GM19468 (cell line): Measurements from ENCODE around the gene PTPRM.

ENCODE experiments used
- ATAC-seq: cut with Tn5 transposase; IDR thresholded peaks from one replicate; pipeline ENCODE4 v1.9.1; 2021; ENCODE audit warnings: mild to moderate bottlenecking, moderate library complexity, moderate number of reproducible peaks; ENCODE audit not compliant: unreplicated experiment; ENCODE audit errors: extremely low read depth

The PTPRM gene

DNA sequence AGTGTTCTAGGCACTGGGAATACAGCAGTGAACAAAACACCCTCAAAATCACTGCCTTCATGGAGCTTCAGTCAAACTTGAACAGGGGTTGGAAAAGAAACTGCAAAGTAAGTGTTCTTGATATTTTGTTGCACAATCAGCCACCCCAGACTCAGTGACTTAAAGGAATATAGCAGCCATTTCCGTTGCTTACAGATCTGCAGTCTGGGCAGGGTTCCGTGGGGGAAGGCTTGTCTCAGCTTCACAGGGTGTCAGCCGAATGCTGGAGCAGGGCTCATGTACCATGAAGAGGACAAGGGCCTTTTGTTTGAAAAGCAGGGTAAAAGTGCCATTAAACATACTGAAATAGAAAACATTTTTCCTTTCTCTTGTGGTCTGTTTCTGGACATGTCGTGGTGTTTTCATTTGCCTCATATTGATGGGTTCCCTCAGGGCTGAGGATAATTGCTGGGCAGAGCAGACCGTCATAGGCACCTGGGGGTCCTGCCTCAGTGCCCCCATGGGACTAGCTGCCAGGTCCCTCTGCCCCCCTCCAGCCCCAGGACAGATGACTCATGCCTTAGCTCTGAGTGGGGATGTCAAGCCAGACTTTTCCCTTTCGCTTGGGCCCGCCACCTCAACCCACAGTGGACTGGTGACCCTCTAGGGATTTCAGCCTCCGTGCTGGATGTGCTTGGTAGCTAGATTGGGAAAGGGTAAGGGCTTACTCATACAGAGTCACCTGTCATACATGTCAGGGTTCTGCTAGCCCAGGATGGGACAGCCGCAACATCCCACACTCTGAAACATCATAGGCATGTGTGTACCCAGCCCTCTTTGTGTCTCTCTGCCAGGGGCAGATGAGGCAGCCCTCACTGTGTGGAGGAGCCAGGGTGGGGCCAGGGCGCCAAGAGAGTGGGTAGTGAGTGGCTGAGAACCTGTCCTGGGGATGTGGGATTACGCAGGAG lies 96.5 kb downstream of the PTPRM start:
- no peak for ATAC-seq

DNA sequence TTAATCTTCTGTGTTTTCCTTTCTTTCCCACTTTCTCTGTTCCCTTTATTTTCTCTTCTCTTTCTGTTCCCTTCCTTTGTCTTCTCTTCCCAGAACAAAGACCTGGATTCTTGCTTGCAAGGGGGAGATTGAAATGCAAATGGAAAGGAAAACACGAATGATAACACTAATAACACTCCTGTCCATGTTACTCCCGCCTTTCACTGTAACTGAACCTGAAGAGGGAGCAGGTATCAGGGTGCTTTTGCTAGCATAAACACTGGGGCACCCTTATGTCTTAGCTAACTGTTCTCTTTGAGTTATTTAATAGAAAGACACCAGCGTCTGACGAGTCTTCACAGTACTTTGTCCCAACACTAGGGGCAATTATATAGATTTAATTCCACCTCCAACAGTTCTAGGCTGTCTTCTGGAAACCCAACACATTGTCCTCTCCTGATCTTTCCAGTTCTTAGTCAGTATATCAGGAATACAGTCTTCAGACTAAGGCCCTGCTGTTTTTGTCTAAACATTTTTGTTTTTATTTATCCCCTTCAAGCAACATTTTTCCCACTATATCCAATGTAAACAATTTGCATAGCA lies 99.2 kb downstream of the PTPRM start:
- ATAC-seq: no peak

DNA sequence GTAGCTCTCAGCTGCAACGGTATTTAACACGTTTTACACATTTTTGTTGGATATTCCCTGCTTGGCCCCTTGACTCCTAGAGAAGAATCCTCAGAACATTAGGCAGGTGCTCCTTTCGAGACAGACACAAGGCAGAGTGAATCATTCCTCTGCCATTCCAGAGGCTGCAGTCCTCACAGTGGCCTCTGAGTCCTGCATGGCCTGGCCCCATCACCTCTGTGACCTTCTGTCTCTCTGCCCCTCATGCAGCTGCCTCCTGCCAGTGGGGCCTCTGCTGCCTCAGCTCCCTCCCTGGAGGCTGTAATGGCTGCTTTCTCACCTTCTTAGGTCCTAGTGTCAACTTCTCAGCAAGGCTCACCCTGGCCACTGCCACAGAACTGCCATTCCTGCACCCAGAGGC lies 101.3 kb downstream of the PTPRM start:
- no peak for ATAC-seq

DNA sequence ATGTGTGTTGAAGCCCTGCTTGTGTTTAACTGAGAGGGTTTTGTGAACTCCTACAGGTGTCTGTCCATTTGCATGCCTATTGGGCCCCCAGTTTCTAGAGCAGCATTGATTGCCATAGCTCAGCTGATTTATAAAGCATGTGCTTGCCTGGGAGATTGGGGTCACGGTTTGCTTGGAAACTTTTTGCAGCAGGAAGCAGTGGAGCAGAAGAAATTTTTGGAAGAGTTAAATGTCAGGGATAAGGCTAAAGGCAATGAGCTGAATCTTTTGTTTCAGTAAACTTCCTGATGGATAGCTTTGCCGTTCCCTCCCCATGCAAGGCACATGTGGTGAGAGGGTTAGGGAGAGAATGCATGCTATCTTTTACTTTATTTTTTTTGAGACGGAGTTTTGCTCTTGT lies 102.2 kb downstream of the PTPRM start:
- no peak for ATAC-seq

DNA sequence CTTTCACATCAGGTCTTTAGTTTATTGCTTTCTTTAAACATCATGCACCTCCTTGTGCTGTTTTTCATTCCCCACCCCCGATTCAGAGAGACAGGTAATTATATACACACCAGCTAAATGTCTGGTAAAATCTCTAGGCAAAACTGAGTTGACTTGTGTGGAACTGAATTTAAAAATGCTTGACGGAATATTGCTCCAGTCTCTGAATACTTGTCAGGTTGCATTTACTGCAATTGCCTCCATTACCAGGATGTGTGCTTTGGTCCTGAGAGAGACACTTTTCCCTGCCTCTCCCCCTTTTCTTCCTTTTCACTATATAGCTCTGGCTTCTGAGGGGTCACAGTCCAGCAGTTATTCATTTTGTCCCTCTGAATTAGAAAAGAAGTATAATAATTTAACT lies 104.0 kb downstream of the PTPRM start:
- ATAC-seq: no peak

DNA sequence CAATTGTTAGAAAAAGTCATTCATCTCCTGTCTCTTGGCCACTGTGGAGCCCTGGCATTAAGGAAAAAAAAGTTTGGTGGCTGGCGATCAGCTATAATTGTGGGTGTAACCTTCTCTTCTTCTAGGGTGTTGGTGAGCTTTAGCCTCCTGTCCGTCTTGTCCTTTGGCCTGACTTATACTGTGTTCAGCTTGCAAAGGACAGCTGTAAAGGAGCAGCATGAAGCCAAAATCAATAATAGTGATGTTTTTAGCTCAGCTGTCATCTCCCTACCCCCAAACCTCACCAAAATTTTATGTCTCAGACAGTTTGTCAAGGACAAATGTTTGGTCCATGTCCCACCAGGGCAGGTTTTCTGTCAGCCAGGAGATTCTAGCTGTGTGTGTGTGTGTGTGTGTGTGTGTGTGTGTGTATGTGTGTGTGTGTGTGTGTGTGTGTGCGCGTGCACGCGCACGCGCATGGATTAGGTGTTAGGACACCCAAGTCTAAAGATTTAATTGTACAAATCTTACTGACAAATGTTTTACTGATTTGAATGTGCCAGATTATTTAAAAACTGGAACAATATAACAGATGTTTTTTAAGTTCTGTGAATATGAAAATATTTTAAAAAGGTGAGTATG lies 109.2 kb downstream of the PTPRM start:
- no peak for ATAC-seq

DNA sequence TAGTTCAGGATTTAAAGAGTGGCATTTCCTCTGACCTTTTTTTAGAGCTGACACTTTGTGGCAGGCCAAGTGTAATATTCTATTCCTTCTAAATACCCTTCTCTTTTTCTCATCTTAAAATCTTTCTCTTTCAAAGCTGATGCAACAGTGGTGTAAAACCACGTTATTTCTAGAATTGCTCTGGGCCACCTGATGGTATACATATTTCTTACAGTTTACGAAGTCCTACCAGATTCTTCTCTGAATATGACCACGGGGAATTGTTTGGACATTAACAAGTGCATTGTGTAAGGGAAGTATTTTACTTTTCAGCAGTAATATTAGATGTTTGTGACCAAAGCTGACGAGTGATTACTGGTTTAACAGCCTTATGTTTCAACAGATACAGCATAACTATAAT lies 109.9 kb downstream of the PTPRM start:
- ATAC-seq: no peak

DNA sequence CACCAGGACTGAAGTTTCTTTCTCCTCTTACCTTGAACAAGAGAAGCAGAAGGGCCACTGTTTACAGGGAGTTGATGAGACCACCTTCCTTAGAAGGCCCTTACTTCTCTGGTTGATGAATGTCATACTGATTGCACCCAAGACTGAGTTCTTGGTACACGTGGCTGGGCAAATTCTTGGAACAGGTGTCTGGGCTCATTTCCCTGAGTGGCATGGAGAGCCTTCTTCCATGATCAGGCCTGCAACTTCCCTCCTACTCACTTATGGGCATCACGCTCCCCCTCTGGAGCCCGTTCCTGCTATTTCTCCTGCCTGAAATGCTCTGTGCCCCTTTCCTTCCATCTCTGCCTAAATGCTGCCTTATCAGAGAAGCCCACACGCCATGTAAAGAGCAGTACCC lies 110.3 kb downstream of the PTPRM start:
- ATAC-seq: no peak

DNA sequence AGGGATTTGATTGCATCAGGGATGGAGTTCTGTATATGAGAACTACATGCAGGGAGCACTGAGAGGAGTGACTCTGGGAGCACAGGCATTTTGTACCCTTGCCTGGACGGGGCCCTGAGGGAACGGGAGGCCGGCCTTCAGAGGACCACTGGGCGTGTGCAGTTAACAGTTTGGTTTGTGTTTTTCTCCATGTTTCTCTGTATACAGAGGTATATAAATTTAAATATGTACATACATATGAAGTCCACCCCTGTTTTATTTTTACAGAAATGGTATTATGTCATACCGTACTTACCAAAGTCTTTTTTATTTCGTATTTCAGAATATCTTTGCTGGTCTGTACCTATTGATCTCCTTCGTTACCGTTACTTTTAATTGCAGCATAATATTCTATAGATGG lies 111.3 kb downstream of the PTPRM start:
- ATAC-seq: no peak

DNA sequence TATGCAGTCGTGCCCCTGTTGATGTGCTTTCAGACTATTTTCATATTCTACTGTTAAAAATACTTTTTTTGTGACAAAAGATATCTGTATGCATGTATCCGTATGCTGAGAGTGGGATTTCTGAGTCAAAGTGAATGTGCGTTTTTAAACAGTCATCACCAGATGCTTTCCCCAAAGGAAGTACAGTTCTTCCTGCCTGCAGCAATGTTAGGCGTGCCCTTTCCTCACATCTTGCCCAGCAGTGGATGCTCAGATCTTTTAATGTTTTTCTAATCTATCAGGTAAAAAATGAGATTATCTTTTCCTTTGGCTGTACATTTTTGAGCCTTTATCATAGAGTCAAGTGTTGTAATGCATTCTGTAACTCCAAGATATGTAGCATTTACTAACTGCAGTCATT lies 111.7 kb downstream of the PTPRM start:
- no peak for ATAC-seq

DNA sequence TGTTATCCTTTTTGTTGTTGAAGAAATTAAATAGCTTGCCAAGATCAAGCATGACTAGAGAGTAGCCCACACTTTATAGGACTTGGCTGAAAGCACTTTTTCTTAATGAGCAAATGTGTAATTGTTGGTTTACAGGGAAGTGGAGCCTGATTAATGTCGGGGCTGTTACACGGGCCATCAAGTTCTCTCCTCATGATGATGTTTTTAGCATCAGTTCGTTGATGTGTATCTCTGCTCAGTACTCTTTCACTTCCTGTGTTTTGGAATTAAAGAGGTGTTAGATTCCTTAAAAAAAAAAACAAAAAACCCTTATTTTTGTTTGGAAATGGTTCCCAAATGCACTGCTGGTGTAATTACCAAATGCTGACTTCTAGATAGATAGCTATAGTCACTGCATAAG lies 114.2 kb downstream of the PTPRM start:
- ATAC-seq: no peak

DNA sequence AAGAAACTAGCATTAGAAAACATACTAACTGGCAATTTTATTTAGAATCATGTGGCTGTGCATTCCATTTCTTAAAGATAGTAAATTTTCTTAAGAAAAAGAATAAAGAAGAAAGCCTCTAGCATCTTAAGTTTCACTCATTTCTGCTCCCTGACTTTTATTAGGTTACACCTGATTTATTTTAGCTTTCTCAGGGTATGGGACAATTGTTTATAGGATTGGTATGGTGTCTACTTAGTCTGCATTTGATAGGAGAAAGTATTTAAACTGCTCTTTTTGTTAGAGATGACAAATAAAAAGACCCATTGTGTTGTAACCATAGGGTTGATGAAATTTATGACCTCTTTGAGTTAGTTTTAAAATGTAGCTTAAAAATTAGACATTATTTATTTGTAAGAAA lies 115.2 kb downstream of the PTPRM start:
- ATAC-seq: no peak

DNA sequence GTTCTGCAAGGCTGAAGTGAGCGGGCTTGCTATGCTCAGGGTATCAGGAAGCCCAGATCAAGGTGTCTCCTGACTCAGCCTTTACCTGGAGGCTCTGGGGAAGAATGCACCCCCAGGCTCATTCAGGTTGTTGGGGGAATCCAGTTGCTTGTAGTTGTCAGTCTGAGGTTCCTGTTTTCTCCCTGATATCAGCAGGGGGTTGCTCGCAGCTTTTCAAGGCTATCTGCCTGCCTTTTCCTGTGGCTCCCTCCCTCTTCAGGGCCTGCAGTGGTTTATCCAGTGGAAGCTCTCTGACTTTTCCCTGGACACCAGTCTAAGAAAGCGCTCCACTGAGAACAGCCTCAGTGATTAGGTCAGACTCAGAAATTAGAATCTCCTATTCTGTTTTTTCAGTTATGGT lies 116.6 kb downstream of the PTPRM start:
- ATAC-seq: no peak

DNA sequence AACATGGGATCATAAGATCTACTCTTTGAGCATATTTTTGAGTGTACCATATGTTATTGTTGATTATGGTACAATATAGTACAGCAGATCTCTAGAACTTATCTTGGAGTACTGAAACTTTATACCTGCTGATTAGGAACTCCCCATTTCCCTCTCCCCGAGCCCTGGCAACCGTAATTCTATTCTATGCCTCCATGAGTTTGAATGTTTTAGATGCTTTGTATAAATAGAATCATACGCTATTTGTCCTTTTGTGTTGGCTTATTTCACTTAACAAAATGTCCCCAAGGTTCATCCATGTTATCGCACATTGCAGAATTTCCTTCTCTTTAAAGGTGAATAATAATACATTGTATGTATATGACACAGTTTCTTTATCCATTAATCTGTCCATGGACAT lies 117.2 kb downstream of the PTPRM start:
- ATAC-seq: no peak

DNA sequence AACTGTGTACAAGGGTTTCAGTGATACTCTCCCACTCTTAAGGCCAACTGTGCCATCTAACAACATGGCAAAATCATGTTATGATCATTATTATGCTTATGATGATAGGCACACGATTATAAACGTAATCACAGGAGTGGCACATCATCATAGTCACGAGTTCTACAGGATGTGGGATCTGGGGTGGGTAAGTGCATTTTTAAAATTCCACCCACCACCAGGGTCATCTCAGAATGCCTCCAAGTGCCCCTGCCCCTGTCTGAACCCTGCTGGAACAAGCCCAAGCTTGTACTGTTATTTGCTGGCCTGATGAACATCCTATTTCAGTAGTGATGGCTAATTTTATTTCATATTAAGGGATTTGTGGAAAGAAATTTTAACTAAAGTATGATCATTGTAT lies 117.8 kb downstream of the PTPRM start:
- ATAC-seq: no peak

DNA sequence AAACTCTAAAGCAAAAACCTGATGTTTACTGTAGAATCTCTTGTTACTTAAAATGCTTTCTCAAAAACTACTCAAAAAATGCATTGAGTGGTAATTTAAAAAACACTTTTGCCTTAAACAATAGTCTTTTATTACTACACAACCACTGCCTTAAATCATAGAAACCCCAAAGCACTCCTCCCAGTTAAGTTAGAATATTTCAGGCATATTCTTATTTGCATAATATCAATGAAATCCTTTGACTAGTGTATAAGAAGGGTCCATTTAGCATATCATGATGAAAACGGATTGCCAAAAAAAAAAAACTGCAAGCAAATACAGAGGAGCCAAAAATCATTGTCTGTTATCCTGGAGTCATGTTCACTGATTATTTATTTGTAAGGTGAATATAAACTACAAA lies 119.2 kb downstream of the PTPRM start:
- no peak for ATAC-seq

DNA sequence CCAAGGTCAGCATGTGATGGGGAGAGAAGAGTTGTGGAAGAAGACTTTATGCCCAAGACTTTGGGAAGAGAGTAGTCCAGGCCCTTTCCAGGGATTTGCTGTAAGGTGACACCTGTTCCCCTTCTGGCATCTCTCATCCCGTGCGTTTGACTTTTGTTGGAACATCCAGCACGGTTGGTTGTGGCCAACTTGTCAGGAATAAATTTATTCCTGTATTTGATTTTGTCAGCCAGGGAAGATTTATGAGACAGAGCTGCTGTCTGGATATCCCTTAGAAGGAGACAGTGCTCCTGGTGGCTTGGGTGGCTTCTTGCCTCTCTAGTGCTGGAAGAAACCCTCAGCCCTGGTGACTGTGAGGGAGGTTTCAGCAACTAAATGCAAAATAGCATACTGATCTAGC lies 121.5 kb downstream of the PTPRM start:
- ATAC-seq: no peak

DNA sequence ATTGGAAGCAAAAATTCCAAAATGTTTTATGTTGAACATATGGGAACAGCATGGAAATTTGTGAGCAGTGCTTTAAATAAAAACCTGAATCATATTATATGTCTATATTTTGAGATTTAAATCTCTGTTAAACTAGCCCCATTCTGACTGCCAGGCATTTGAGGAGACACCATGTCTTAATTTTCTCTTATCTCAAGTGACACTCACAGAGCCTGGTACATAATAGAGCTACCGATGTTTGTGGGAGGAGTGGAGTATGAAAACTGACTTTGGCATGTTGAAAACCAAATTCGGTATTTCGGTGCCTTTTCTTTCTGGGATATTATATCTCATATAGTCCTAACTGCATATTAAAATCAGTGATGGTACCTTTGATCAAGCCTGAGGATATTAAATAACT lies 124.1 kb downstream of the PTPRM start:
- no peak for ATAC-seq

DNA sequence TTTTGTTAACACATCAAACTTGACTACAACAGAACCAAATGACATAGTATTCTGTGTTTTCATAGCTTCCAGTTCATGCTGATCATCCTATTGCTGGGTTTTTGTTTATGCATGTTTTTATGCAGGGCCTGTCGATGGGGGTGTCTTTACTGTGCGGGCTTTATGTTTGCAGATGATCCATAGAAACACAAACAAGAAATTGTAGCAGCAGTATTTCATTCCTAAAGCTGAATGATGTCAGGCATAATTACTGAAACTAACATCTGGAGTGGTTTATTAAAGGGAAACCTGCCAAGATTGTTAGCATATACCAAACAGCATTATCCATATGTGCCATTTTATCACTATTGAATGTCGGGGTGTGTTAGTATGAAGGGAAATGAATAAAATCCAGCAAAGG lies 129.7 kb downstream of the PTPRM start:
- no peak for ATAC-seq

DNA sequence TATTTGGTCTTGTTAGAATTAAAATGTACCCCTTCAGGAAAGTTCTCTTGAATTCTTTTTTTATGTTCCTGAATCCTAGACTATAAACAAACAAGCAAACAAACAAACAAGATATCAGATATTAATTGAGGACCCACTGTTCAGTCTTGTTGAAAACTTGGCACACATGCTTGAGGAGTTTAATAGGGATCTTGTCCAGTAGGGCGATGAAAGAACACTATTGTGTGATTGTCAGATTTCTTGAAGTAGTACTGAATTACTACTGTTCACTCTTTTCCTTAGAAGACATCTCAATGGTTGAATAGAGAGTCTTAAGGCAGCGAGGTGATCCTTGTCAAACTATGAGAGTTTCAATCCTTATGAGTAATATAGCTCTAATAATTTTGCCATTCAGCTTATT lies 130.2 kb downstream of the PTPRM start:
- ATAC-seq: no peak

DNA sequence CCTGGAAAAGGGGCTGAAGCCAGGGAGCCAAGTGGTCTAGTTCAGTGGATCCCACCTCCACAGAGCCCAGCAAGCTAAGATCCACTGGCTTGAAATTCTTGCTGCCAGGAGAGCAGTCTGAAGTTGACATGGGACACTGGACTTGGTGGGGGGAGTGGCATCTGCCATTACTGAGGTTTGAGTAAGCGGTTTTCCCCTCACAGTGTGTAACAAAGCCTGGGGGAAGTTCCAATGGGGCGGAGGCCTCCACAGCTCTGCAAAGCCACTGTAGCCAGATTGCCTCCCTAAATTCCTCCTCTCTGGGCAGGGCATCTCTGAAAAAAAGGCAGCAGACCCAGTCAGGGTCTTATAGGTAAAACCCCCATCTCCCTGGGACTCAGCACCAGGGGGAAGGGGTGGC lies 144.4 kb downstream of the PTPRM start:
- ATAC-seq: no peak

DNA sequence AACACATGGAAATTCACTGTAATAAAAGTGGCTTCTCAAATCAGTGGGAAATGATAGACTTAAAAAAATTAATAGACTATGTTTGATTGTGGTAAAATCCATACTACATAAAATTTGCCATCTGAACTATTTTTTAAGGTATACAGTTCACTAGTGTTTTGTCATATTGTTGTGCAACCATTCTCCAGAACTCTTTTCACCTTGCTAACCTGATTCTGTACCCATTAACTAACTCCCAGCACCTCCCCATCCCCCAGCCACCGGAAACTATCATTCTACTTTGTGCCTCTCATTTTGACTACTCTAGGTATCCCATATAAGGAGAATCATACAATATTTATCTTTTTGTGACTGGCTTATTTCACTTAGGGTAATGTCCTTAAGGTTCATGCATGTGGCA lies 153.3 kb downstream of the PTPRM start:
- no peak for ATAC-seq
